Germinal center (tissue), 1 donor: ENCODE results near the gene GON4L.
A peak's percentile ranks its signal among the peaks of the same experiment; 100 is the strongest.
"Not testable (repeated sequence)": the region's sequence is repeated elsewhere in the genome, so short reads cannot be mapped to it uniquely, and the experiment has no call there.

Experiments used
- DNase-seq: peaks from one replicate; pipeline ENCODE4 v3.0.0; 2012; ENCODE audit warnings: mixed read lengths, low spot score

The GON4L gene

DNA sequence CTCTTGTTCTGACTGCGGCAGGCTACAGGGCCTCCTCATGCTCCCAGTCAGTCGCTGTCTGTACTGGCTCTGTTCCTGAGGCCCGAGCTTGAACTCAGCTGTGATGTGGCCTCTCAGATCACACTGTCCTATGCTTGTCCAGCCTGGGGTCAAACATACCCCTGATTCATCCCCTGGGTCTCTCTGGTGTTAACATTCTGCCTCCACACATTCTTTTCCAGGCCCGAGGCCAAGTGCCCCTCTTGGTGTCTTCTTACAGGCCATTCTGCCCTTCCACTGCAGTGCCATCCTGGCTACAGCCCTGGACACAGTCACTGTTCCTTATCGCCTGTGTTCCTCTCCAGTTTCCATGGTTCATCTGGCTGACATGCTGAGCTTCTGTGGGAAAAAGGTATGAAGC, 108.9 kb downstream of the GON4L start:
- DNase-seq = not testable (repeated sequence)

GRCh38 chr1:155747586-155747985, 109.4 kb downstream of the GON4L start:
- DNase-seq = not testable (repeated sequence)

DNA sequence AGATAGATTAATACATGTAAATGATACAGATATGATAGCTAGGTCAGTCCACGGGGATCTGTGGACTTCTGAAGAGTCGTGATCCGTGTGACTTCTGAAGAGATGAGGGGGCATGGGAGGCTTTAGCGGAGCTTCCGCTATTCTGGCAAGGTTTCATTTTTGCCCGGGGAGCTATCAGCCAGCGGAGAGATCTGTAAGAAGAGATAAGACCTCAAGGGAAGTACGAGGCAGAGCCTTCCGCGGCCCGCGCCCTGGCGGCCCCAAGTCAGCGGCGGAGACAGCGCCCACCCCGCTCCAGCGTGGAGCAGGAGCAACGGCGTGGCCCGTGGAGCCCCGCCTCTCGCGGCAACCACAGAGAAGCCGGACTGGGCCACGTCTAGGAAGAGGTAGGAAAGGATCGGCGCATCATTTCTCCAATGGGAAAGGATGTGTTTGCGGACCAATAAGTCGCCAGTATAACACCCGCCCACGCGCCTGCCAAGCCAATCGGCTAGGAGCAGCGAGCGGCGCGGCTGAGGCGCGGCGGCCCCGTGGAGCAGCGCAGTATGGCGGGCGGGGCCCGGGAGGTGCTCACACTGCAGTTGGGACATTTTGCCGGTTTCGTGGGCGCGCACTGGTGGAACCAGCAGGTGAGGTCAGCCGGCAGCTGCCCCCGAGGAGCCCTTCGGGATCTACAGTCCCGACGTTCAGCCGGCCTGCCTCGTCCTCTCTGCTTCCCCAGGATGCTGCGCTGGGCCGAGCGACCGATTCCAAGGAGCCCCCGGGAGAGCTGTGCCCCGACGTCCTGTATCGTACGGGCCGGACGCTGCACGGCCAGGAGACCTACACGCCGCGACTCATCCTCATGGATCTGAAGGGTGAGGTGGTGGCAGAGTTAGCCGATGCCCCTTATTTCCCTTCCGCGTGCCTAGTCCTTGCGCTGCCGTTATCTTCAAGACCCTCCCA, 111.5 kb downstream of the GON4L start:
- peak; percentile 69 for DNase-seq

GRCh38 chr1:155744711-155745283, 112.2 kb downstream of the GON4L start:
- DNase-seq = no peak

GRCh38 chr1:155741908-155742307, 115.1 kb downstream of the GON4L start:
- no peak for DNase-seq

DNA sequence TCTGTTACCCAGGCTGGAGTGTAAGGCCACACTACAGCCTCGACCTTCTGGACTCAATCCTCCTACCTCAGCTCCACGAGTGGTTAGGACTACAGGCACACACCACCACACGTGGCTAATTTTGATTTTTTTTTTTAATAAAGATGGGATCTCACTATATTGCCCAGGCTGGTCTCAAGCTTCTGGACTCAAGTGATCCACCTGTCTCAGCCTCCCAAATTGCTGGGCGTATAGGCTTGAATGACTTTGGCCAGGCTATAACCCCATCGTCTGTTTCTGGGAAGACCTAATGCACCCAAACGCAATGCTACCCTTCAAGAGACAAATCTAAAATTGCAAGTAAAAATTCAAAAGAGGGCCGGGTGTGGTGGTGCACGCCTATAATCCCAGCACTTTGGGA, 116.0 kb downstream of the GON4L start:
- no peak for DNase-seq

- DNase-seq = peak; percentile 41
Measured at GRCh38 chr1:155729031-155729898, 127.7 kb downstream of the GON4L start.

- no peak for DNase-seq
Measured at GRCh38 chr1:155725142-155725541, 131.9 kb downstream of the GON4L start.

DNA sequence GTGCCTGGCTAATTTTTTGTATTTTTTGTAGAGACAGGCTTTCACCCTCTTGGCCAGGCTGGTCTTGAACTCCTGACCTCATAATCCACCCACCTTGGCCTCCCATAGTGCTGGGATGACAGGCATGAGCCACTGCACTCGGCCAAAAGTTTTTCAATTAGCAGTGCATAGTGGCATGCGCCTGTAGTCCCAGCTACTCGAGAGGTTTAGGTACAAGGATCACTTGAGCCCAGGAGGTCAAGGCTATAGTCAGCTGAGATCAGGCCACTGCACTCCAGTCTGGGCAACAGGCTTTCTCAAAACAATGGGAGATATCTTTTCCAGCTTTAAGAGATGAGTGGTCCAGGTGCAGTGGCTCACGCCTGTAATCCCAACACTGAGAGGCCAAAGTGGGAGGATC, 137.3 kb downstream of the GON4L start:
- no peak for DNase-seq

- DNase-seq = not testable (repeated sequence)
Measured at GRCh38 chr1:155718524-155719115, 138.4 kb downstream of the GON4L start.

- peak; percentile 26 for DNase-seq
Measured at GRCh38 chr1:155717041-155717440, 140.0 kb downstream of the GON4L start.

DNA sequence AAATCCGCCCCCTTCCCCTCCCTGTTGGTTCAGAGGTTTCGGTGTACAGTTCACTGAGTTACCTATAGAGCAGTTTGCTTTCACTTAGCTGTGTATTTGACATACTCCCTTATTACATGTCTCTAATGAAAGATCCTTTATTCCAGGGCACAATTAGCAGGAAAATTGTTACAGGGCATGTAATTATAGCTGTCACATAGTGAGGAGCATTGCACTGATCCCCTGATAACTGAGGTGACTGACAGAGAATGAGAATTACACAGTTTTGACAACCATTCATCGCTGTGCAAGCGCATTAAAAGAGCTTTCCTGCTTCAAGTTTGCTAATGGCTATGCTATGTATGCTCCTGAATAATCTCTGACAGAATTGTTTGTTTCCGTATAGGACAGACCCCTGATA, 141.2 kb downstream of the GON4L start:
- DNase-seq = no peak

GRCh38 chr1:155715056-155715455, 142.0 kb downstream of the GON4L start:
- not testable (repeated sequence) for DNase-seq

DNA sequence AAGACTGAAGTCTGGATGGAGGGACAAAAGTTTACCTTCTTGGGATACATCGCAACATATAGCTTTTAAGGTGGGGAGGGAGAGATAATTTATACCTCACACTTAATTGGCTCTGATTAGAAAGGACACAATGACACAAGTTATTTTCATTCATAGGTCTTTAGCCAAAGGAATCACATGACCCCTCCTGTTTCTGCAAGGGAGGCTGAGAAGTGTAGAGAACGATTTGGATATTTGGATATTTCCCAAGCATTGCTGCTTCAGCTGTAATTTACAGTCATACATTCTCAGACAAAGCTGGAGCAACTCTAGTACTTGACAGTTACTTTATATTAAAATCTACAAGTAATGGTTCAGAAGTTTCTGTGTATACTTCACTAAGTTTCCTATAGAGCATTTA, 143.9 kb downstream of the GON4L start:
- DNase-seq = no peak

GRCh38 chr1:155712636-155713035, 144.4 kb downstream of the GON4L start:
- DNase-seq = not testable (repeated sequence)

- DNase-seq = not testable (repeated sequence)
Measured at GRCh38 chr1:155711457-155711856, 145.6 kb downstream of the GON4L start.

DNA sequence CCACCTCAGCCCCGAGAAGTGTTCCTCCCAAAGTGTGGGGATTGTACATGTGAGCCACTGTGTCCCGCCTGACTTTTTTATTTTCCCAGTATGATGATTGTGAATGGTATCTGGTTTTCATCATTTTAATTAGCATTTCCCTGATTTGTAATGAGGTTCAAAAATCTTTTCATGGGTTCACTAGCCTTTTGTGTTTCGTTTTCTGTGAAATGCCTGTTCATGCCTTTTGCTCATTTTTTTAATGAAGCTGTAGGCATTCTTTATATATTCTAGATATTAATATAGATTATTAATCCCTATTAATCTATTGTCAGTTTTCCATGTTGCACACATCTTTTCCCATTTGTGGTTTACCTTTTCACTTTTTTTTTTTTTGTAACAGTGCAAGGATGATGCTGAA, 147.6 kb downstream of the GON4L start:
- no peak for DNase-seq

DNA sequence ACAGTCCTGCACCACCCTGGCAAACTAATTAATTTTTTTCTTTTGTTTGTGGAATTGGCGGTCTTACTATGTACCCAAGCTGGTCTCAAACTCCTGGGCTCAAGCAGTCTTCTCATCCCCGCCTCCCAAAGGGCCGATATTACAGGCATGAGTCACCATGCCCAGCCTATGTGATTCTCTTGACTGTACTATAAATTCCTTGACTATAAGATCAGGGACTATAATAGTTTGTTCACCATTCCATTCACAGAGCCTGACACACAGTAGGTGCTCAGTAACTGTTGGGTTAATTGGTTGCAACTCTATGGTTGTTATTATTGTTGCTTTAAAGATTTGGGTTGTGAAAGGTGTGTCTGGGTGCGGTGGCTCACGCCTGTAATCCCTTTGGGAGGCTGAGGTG, 150.9 kb downstream of the GON4L start:
- no peak for DNase-seq

DNA sequence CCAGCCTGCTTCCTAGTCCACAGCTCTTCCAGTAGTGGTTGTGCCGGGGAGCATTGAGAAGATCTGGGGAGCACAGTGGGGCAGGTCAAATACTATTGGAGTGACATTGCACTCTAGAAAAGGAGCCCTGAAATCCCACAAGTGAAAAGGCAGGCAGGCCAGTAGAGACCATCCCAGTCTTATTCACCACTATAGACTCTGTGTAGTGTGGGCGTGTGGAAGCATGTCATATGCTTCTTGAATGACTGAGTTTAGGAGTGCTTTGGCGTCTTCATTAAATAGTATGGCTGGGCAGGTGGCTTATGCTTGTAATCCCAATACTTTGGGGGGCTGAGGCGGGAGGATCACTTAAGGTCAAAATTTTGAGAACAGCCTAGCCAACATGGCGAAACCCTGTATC, 152.6 kb downstream of the GON4L start:
- DNase-seq = not testable (repeated sequence)

DNA sequence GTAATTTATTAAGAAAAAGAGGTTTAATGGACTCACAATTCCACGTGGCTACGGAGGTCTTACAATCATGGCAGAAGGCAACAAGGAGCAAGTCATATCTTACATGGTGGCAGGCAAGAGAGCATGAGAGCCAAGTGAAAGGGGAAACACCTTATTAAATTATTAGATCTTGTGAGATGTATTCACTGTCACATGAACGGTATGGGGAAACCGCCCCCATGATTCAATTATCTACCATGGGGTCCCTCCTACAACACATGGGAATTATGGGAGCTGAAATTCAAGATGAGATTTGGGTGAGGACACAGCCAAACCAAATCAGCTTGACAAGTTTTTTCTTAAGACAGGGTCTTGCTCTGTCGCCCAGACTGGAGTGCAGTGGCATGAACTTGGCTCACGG, 153.8 kb downstream of the GON4L start:
- DNase-seq = no peak

DNA sequence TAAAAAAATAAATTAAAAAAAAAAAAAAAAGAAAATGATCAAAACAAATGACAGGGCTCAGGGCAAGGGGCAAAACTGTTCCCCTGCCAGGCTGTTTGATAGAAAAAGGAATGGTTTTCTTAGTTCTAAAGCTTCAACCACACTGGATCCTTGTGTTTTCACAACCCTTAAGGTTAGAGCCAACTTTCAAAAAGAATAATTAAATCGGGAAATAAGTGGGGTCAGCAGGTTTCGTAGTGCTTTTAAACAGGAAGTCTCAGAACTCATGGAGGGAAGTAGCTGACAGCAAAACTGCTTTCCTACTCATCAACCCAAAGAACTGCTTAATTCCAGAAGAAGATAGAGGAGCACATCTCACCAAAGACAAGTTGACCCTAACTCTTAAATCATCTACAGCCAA, 155.3 kb downstream of the GON4L start:
- not testable (repeated sequence) for DNase-seq
